Erythroblast (primary cell): ENCODE results near the gene RRM2.

ENCODE experiments used
- GATA1 ChIP-seq: IDR thresholded peaks from 2 replicates; pipeline ENCODE4 v1.6.1; 2011; ENCODE audit warnings: low read depth, mild to moderate bottlenecking, control low read depth, low read length, moderate library complexity
- POLR2A ChIP-seq: IDR thresholded peaks from 2 replicates; pipeline ENCODE4 v1.6.1; 2011; ENCODE audit warnings: mild to moderate bottlenecking, low read length

DNA sequence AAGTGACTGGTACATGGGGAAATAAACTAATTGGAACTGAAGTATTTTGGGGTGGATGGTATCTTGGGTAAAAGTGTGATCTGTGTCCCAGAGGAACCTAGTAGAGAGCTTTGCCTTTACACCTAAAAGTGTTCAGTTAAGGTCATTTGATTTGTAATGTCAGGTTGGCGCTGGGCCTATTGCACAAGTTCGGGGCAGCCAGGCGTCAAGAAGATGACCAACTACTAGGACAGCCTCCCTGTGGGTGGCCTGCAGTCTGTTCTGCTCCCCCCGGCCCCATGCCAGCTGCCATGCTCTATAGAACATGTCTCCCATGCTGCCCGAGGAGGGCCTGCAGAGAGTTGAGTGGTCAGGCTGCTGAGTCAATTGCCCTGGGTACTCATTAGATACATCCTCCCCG lies 10.1 kb downstream of the RRM2 start:
- TF ChIP-seq POLR2A (peak; percentile 2), GATA1 (no peak)
